H1 (cell line): ENCODE data around the gene ASCL5. TPM values are rescaled to one million over a fixed set of nuclear protein-coding genes. Genes with fewer than 3 reads are reported as not detected.

Source experiments
- CTCF ChIA-PET: fragments of 300-600 bp; sonication (Branson Sonifier 250); formaldehyde crosslinking; loops from one replicate; lab custom pipeline; 2021; ENCODE audit not compliant: partially characterized antibody; lab: Charles Lee
- POLR2A ChIA-PET: fragments of 300-600 bp; sonication (Branson Sonifier 250); formaldehyde crosslinking; loops from one replicate; lab custom pipeline; 2021; ENCODE audit warnings: inconsistent platforms; ENCODE audit not compliant: partially characterized antibody; lab: Charles Lee
- DNase-seq, 2 experiments: peaks; one replicate each; pipeline versions ENCODE4 v3.0.0 to v3.0.0-alpha.2; 2010 to 2022; ENCODE audit warnings: low spot score in 2 of 2, low read depth in 1 of 2, mixed read lengths in 1 of 2
- FAIRE-seq: peaks from 2 replicates; lab custom pipeline; 2011; peaks lifted over from hg19 to GRCh38; lab: Jason Lieb, UNC
- H2AFZ ChIP-seq: 2 replicates; pipeline ENCODE4 v1.8.1; 2012; ENCODE audit warnings: low read length, inconsistent platforms
- H2AK5ac ChIP-seq: 2 replicates; pipeline ENCODE4 v1.6.1; 2013; ENCODE audit warnings: low read depth, low read length
- H2BK120ac ChIP-seq: replicated peaks from 2 replicates; pipeline ENCODE3; 2013; ENCODE audit warnings: low read depth, low read length, inconsistent platforms
- H2BK12ac ChIP-seq: 2 replicates; pipeline ENCODE4 v1.6.1; 2013; ENCODE audit warnings: low read depth, low read length
- H2BK15ac ChIP-seq: 2 replicates; pipeline ENCODE4 v1.6.1; 2013; ENCODE audit warnings: low read length
- H2BK20ac ChIP-seq: 2 replicates; pipeline ENCODE4 v1.6.1; 2013; ENCODE audit warnings: low read length
- H2BK5ac ChIP-seq: 2 replicates; pipeline ENCODE4 v1.6.1; 2013; ENCODE audit warnings: low read depth, low read length
- H3K14ac ChIP-seq: 2 replicates; pipeline ENCODE4 v1.6.1; 2013; ENCODE audit warnings: inconsistent platforms; ENCODE audit not compliant: insufficient read length
- H3K18ac ChIP-seq: 2 replicates; pipeline ENCODE4 v1.6.1; 2013; ENCODE audit warnings: low read length; ENCODE audit errors: extremely low read depth
- H3K23ac ChIP-seq: 2 replicates; pipeline ENCODE4 v1.6.1; 2013; ENCODE audit warnings: inconsistent platforms; ENCODE audit not compliant: insufficient read length
- H3K23me2 ChIP-seq: 2 replicates; pipeline ENCODE4 v1.6.1; 2013; ENCODE audit warnings: low read depth, low read length
- H3K27ac ChIP-seq: 2 replicates; pipeline ENCODE4 v1.6.1; 2011; ENCODE audit warnings: low read depth, low read length, inconsistent platforms
- H3K27me3 ChIP-seq, 4 experiments: replicated peaks in 1 of 4; 1 replicate in 1 of 4; 2 replicates in 3 of 4; pipeline versions ENCODE4 v1.6.1 to v1.8.1; 2011 to 2013; ENCODE audit warnings: low read length in 3 of 4, mild to moderate bottlenecking in 3 of 4, inconsistent platforms in 2 of 4, mixed read lengths in 2 of 4, moderate library complexity in 1 of 4; ENCODE audit not compliant: control insufficient read depth in 3 of 4, insufficient read depth in 3 of 4; ENCODE audit errors: extremely low read depth in 1 of 4
- H3K36me3 ChIP-seq, 4 experiments: 2 replicates each; pipeline versions ENCODE4 v1.6.1 to v1.8.1; 2011 to 2013; ENCODE audit warnings: mild to moderate bottlenecking in 4 of 4, low read length in 3 of 4, moderate library complexity in 2 of 4, control low read depth in 1 of 4, inconsistent platforms in 1 of 4; ENCODE audit not compliant: insufficient read depth in 4 of 4, control insufficient read depth in 2 of 4
- H3K4ac ChIP-seq: replicated peaks from 2 replicates; pipeline ENCODE3; 2013; ENCODE audit warnings: low read length, low read depth, mixed read lengths, inconsistent platforms; ENCODE audit not compliant: insufficient read length
- H3K4me1 ChIP-seq, 4 experiments: replicated peaks in 1 of 4; 1 replicate in 1 of 4; 2 replicates in 3 of 4; pipeline versions ENCODE4 v1.6.1 to v1.8.1; 2011 to 2013; ENCODE audit warnings: low read length in 3 of 4, inconsistent platforms in 2 of 4, mixed read lengths in 1 of 4; ENCODE audit not compliant: insufficient read depth in 4 of 4, control insufficient read depth in 3 of 4
- H3K4me2 ChIP-seq, 2 experiments: 2 replicates each; pipeline versions ENCODE4 v1.6.1 to v1.8.1; 2011 to 2013; ENCODE audit warnings: low read depth in 2 of 2, low read length in 2 of 2, control low read depth in 1 of 2, inconsistent platforms in 1 of 2, mild to moderate bottlenecking in 1 of 2; ENCODE audit not compliant: insufficient read depth in 1 of 2
- H3K4me3 ChIP-seq, 4 experiments: fragments of 200-600, 300-600 bp in 1 of 4; sonication (generic), shearing (Covaris generic), sonication (Bioruptor Twin) in 1 of 4; 2 replicates each; pipeline versions ENCODE4 v1.5.1 to v1.8.1; 2011 to 2016; ENCODE audit warnings: low read length in 4 of 4, low read depth in 3 of 4, control low read depth in 2 of 4, inconsistent platforms in 2 of 4, mild to moderate bottlenecking in 2 of 4, mixed read lengths in 1 of 4, moderate library complexity in 1 of 4; ENCODE audit not compliant: insufficient read depth in 2 of 4; ENCODE audit errors: extremely low read depth in 1 of 4
- H3K56ac ChIP-seq: replicated peaks from 2 replicates; pipeline ENCODE3; 2013; ENCODE audit warnings: low read depth, mild to moderate bottlenecking, mixed read lengths, low read length, inconsistent platforms; ENCODE audit not compliant: insufficient read length
- H3K79me1 ChIP-seq: 2 replicates; pipeline ENCODE4 v1.6.1; 2013; ENCODE audit warnings: low read depth, low read length, control low read depth
- H3K79me2 ChIP-seq, 2 experiments: 2 replicates each; pipeline versions ENCODE4 v1.6.1 to v1.8.1; 2012 to 2013; ENCODE audit warnings: low read length in 2 of 2, mild to moderate bottlenecking in 2 of 2, inconsistent platforms in 1 of 2; ENCODE audit not compliant: insufficient read depth in 2 of 2, control insufficient read depth in 1 of 2
- H3K9ac ChIP-seq, 4 experiments: replicated peaks in 1 of 4; 1 replicate in 1 of 4; 2 replicates in 3 of 4; pipeline versions ENCODE4 v1.6.1 to v1.8.1; 2011 to 2013; ENCODE audit warnings: low read depth in 3 of 4, low read length in 3 of 4, control low read depth in 2 of 4, mild to moderate bottlenecking in 2 of 4, moderate library complexity in 2 of 4, inconsistent platforms in 1 of 4; ENCODE audit errors: extremely low read depth in 1 of 4
- H3K9me3 ChIP-seq, 2 experiments: 2 replicates each; pipeline versions ENCODE4 v1.6.1 to v1.8.1; 2012 to 2013; ENCODE audit warnings: mild to moderate bottlenecking in 2 of 2, moderate library complexity in 2 of 2, control low read depth in 1 of 2, inconsistent platforms in 1 of 2, low read depth in 1 of 2, low read length in 1 of 2, mixed read lengths in 1 of 2; ENCODE audit not compliant: insufficient read depth in 2 of 2
- H4K20me1 ChIP-seq, 2 experiments: replicated peaks in 1 of 2; 2 replicates each; pipeline versions ENCODE3 to v1.8.1; 2011 to 2013; ENCODE audit warnings: inconsistent platforms in 2 of 2, low read length in 2 of 2, mild to moderate bottlenecking in 1 of 2; ENCODE audit not compliant: insufficient read depth in 2 of 2, control insufficient read depth in 1 of 2
- H4K5ac ChIP-seq: 2 replicates; pipeline ENCODE4 v1.6.1; 2013; ENCODE audit warnings: low read length, low read depth, mixed read lengths, inconsistent platforms; ENCODE audit not compliant: insufficient read length
- H4K8ac ChIP-seq: 2 replicates; pipeline ENCODE4 v1.8.0; 2013; ENCODE audit warnings: mild to moderate bottlenecking, moderate library complexity, low read length, inconsistent platforms; ENCODE audit not compliant: insufficient read depth; ENCODE audit errors: extremely low read depth
- H4K91ac ChIP-seq: replicated peaks from 2 replicates; pipeline ENCODE3; 2013; ENCODE audit warnings: low read length, mixed read lengths, inconsistent platforms; ENCODE audit not compliant: insufficient read length
- CBX8 ChIP-seq: fragments of 300-800, 300-1000 bp; sonication (generic); IDR thresholded peaks from 2 replicates; pipeline ENCODE4 v1.7.1; 2016; ENCODE audit warnings: low read depth, low read length, borderline replicate concordance
- CEBPB ChIP-seq: IDR thresholded peaks from 2 replicates; pipeline ENCODE4 v1.6.1; 2012; ENCODE audit warnings: low read depth, low read length
- CHD2 ChIP-seq: IDR thresholded peaks from 2 replicates; pipeline ENCODE4 v1.6.1; 2012; ENCODE audit warnings: low read length, improper control_type of control experiment
- HDAC2 ChIP-seq, 2 experiments: fragments of 300-600 bp in 1 of 2; sonication (generic) in 1 of 2; IDR thresholded peaks; 2 replicates each; pipeline ENCODE4 v1.6.1; 2011 to 2012; ENCODE audit warnings: low read depth in 2 of 2, low read length in 2 of 2, mild to moderate bottlenecking in 2 of 2, moderate library complexity in 2 of 2, borderline replicate concordance in 1 of 2, inconsistent platforms in 1 of 2
- HDAC6 ChIP-seq: IDR thresholded peaks from one replicate; pipeline ENCODE4 v1.7.1; 2012; ENCODE audit warnings: low read depth, mild to moderate bottlenecking, inconsistent platforms, low read length, moderate library complexity
- JUN ChIP-seq: IDR thresholded peaks from 2 replicates; pipeline ENCODE4 v1.6.1; 2011; ENCODE audit warnings: low read depth, mild to moderate bottlenecking, improper control_type of control experiment, low read length
- KDM1A ChIP-seq: fragments of 200-600, 300-600 bp; sonication (generic); IDR thresholded peaks from 2 replicates; pipeline ENCODE4 v1.7.1; 2016; ENCODE audit warnings: mild to moderate bottlenecking, low read length, borderline replicate concordance
- NRF1 ChIP-seq: IDR thresholded peaks from 2 replicates; pipeline ENCODE4 v1.6.1; 2011; ENCODE audit warnings: mild to moderate bottlenecking, low read depth, low read length, improper control_type of control experiment
- RAD21 ChIP-seq, 2 experiments: IDR thresholded peaks in 1 of 2; conservative IDR thresholded peaks in 1 of 2; 2 replicates each; pipeline ENCODE4 v1.6.1; 2011; ENCODE audit warnings: low read depth in 2 of 2, low read length in 2 of 2, improper control_type of control experiment in 1 of 2, inconsistent platforms in 1 of 2, mild to moderate bottlenecking in 1 of 2, moderate library complexity in 1 of 2
- RFX5 ChIP-seq: IDR thresholded peaks from 2 replicates; pipeline ENCODE4 v1.6.1; 2011; ENCODE audit warnings: low read depth, low read length, improper control_type of control experiment, borderline replicate concordance
- SIX5 ChIP-seq: IDR thresholded peaks from 2 replicates; pipeline ENCODE4 v1.6.1; 2011; ENCODE audit warnings: mild to moderate bottlenecking, low read depth, low read length
- SP4 ChIP-seq: IDR thresholded peaks from 2 replicates; pipeline ENCODE4 v1.6.1; 2012; ENCODE audit warnings: low read length, inconsistent platforms
- SRF ChIP-seq: IDR thresholded peaks from 2 replicates; pipeline ENCODE4 v1.6.1; 2011; ENCODE audit warnings: mild to moderate bottlenecking, low read depth, low read length, moderate library complexity
- TBP ChIP-seq: IDR thresholded peaks from 2 replicates; pipeline ENCODE4 v1.6.1; 2011; ENCODE audit warnings: low read depth, low read length, improper control_type of control experiment
- WGBS, 2 experiments: shearing (Covaris generic) in 1 of 2; methylation state at CpG; one replicate each; pipeline versions ENCODE4 v1.1.6 to v1.1.7; 2013 to 2015; ENCODE audit warnings: low lambda C conversion rate in 2 of 2, mixed read lengths in 2 of 2, inconsistent platforms in 1 of 2, low coverage in 1 of 2, missing lambda C conversion rate in 1 of 2; ENCODE audit not compliant: insufficient replicate concordance in 2 of 2, insufficient coverage in 1 of 2, insufficient read length in 1 of 2; ENCODE audit errors: extremely low coverage in 1 of 2, missing lambda C conversion rate in 1 of 2; 5-methylcytosine and 5-hydroxymethylcytosine counted together
- polyA plus RNA-seq, 7 experiments: library from polyadenylated mRNA; depleted of rRNA in 3 of 7; stranded (reverse) in 5 of 7; unstranded in 2 of 7; fragments of >200 nt in 5 of 7; fragments of 200-250 nt in 2 of 7; gene quantifications; 1 replicate in 5 of 7; 2 replicates in 1 of 7; 4 replicates in 1 of 7; pipeline versions ENCODE4 v1.2.1 to v1.2.3, GENCODE V29; 2011 to 2013; ENCODE audit warnings: missing spikeins in 2 of 7, mixed read lengths in 2 of 7
- total RNA-seq: library from RNA; stranded (reverse); fragmentation: NEBNext Ultra II Directional; extraction: Animal tissue kit (Norgen Biotek cat#: 25700); gene quantifications from 2 replicates; pipeline ENCODE4 v1.2.1, GENCODE V29; 2021

Gene ASCL5
- total and polyA plus RNA-seq, 2 of the 8 experiments (the other 6 are each of a cell fraction or from before 2014, with no cell fraction given): 0.29 to 0.41 TPM

DNA sequence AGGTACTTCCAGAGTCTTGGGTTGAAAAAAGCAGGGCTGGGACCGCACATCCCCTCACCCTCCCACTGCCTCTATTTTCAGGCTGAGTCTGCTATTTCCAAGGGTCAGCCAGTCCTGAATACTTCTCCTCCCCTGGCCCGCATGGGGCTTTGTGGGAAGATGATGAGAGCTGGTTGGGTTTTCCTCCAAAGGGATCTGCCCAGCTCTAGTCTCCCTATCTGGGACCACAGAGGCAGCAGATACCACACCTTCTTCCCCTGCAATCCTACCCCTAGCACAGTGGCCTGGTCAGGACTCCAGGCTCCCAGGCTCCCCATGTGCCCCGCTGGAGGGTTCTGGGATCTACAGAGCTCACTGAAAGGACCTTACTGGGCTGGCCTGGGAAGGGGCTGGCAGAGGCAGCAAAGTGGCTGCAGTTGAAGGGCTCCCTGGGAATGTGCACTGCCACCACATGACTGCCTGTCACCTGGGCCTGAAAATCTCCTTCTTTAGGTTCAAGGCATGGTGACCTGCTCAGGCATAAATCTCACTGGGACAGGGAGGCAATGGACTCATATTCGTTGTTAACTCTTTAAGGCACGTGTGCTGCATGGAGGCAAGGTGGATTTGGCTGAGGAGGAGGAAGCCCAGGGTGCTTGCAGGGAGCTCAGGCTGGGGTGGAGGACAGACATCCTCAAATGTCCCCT is 27.8 kb downstream of the ASCL5 start:
- Histone ChIP-seq H3K23me2 (no peaks in the 10 kb centered on the region), H3K79me2 (no peaks in the 10 kb centered on the region), H3K18ac (no peak overlapping the region), H2BK12ac (no peak overlapping the region), H3K27me3 (peaks cover 0 to 1% (median 0%) of the 10 kb centered on the region in 4 experiments; a peak in 1 of 7 replicates), H3K36me3 (no peaks in the 10 kb centered on the region), H2BK20ac (no peak overlapping the region), H4K91ac (no peak overlapping the region), H2AFZ (no peak overlapping the region), H3K4me2 (no peak overlapping the region), H2BK15ac (no peak overlapping the region), H3K4me3 (no peak overlapping the region), H4K8ac (no peak overlapping the region), H3K23ac (no peak overlapping the region), H4K20me1 (no peaks in the 10 kb centered on the region), H3K9me3 (no peaks in the 10 kb centered on the region), H3K27ac (no peak overlapping the region), H2AK5ac (no peak overlapping the region), H2BK120ac (no peak overlapping the region), H3K4me1 (peaks cover 0 to 3% (median 0%) of the 10 kb centered on the region in 4 experiments; a peak in 1 of 7 replicates), H4K5ac (no peak overlapping the region), H3K4ac (no peak overlapping the region), H3K9ac (no peak overlapping the region), H3K56ac (no peak overlapping the region), H3K14ac (no peak overlapping the region), H3K79me1 (no peaks in the 10 kb centered on the region), H2BK5ac (no peak overlapping the region)
- no peak for DNase-seq
- 83% methylated on average over 5 of the region's 5 CpGs; no CpG with 5 or more reads in 1 of the 2 experiments for WGBS, 2 experiments
- POLR2A ChIA-PET: no interaction called here
- FAIRE-seq: no peak
- CTCF ChIA-PET: interaction anchor here (0.7 to 9.1 kb wide), 15 partner anchors 8 to 127 kb away, joined by 3 to 92 read pairs (median 3); no protein-coding TSS in a partner anchor
- TF ChIP-seq NRF1 (no peak), RFX5 (no peak), CBX8 (no peak), SRF (no peak), KDM1A (no peak), CHD2 (no peak), CEBPB (no peak), HDAC6 (no peak), SP4 (no peak), SIX5 (no peak), HDAC2 (IDR thresholded peaks at IDR 0.05; ENCODE audit: borderline replicate concordance in 1 of 2, low read depth in 2 of 2, low read length in 2 of 2) (no peak), JUN (no peak), TBP (no peak), RAD21 (IDR thresholded peaks at IDR 0.05 in 1 of 2, conservative IDR thresholded peaks at IDR 0.05 in 1 of 2; ENCODE audit: low read depth in 2 of 2, low read length in 2 of 2) (no peak)
